OCI-LY1 (cell line): ENCODE data around the gene BABAM1.

Source experiments
- H2AFZ ChIP-seq: fragments of 200-600 bp; sonication (generic), shearing (Covaris generic); 2 replicates; pipeline ENCODE4 v1.6.0; 2014; ENCODE audit warnings: antibody characterized with exemption, mild to moderate bottlenecking, low read length
- H3F3A ChIP-seq: fragments of 200-600 bp; sonication (generic), shearing (Covaris generic); 2 replicates; pipeline ENCODE4 v1.6.0; 2014; ENCODE audit warnings: mild to moderate bottlenecking, antibody characterized with exemption, low read length, moderate library complexity; ENCODE audit not compliant: insufficient read depth
- H3K27ac ChIP-seq: fragments of 200-600 bp; sonication (generic); 2 replicates; pipeline ENCODE4 v1.5.1; 2014; ENCODE audit warnings: low read length, mixed run types, mild to moderate bottlenecking, low read depth; ENCODE audit not compliant: poor library complexity, severe bottlenecking
- H3K27me3 ChIP-seq: fragments of 200-600 bp; sonication (generic); 2 replicates; pipeline ENCODE4 v1.6.0; 2014; ENCODE audit warnings: antibody characterized with exemption, mild to moderate bottlenecking, low read length, moderate library complexity; ENCODE audit not compliant: insufficient read depth
- H3K36me3 ChIP-seq: fragments of 200-600 bp; sonication (generic); 2 replicates; pipeline ENCODE4 v1.6.1; 2014; ENCODE audit warnings: mild to moderate bottlenecking, antibody characterized with exemption, low read length, moderate library complexity, mixed read lengths; ENCODE audit not compliant: insufficient read depth
- H3K4me1 ChIP-seq: fragments of 200-600 bp; sonication (generic); 2 replicates; pipeline ENCODE4 v1.5.1; 2014; ENCODE audit warnings: mild to moderate bottlenecking, low read length, moderate library complexity; ENCODE audit not compliant: insufficient read depth, severe bottlenecking
- H3K4me2 ChIP-seq: fragments of 200-600 bp; sonication (generic), shearing (Covaris generic); 2 replicates; pipeline ENCODE4 v1.6.1; 2014; ENCODE audit warnings: low read length
- H3K4me3 ChIP-seq: fragments of 200-600 bp; sonication (generic); 2 replicates; pipeline ENCODE4 v1.5.1; 2014; ENCODE audit warnings: low read length, low read depth, mild to moderate bottlenecking, mixed read lengths; ENCODE audit not compliant: poor library complexity, severe bottlenecking
- H3K79me2 ChIP-seq: fragments of 200-600 bp; shearing (Covaris generic); 2 replicates; pipeline ENCODE4 v1.6.1; 2016; ENCODE audit warnings: mixed run types, low read length, mixed read lengths; ENCODE audit not compliant: insufficient read depth
- H3K9ac ChIP-seq: fragments of 200-600 bp; sonication (generic), shearing (Covaris generic); 2 replicates; pipeline ENCODE4 v1.6.1; 2014; ENCODE audit warnings: mild to moderate bottlenecking, low read length, mixed read lengths
- H3K9me2 ChIP-seq: fragments of 200-600 bp; sonication (generic), shearing (Covaris generic); 2 replicates; pipeline ENCODE4 v1.6.1; 2014; ENCODE audit warnings: low read depth, mild to moderate bottlenecking, low read length, mixed read lengths
- H3K9me3 ChIP-seq: fragments of 200-600 bp; shearing (Covaris generic); 2 replicates; pipeline ENCODE4 v1.6.1; 2014; ENCODE audit warnings: low read length, mixed read lengths
- H4K20me1 ChIP-seq: fragments of 200-600 bp; sonication (generic), shearing (Covaris generic); 2 replicates; pipeline ENCODE4 v1.6.0; 2016; ENCODE audit warnings: mild to moderate bottlenecking, low read length; ENCODE audit not compliant: insufficient read depth
- EZH2 ChIP-seq: fragments of 200-600 bp; sonication (generic), shearing (Covaris generic); IDR thresholded peaks from 2 replicates; pipeline ENCODE4 v1.8.0; 2017; ENCODE audit warnings: borderline replicate concordance, mixed run types, mild to moderate bottlenecking, antibody characterized with exemption, low read length, moderate library complexity, mixed read lengths
- TF ChIP-seq, protein P1 (sequence below): fragments of 200-600 bp; sonication (generic), shearing (Covaris generic); IDR thresholded peaks from 2 replicates; pipeline ENCODE4 v1.5.1; 2017; ENCODE audit warnings: mild to moderate bottlenecking, antibody characterized with exemption, low read length, moderate library complexity, mixed read lengths

BABAM1 gene

GRCh38 chr19:17283504-17283996 lies 16.3 kb downstream of the BABAM1 start:
- Histone ChIP-seq H3K4me2 (no peak overlapping the region), H3K27me3 (no peaks in the 10 kb centered on the region), H4K20me1 (no peaks in the 10 kb centered on the region), H3K36me3 (peaks cover 47% of the 10 kb centered on the region), H3K9ac (no peak overlapping the region), H3K27ac (no peak overlapping the region), H3K9me2 (no peaks in the 10 kb centered on the region), H3F3A (peaks cover 5% of the 10 kb centered on the region; the same call in 1 of the 2 replicates), H3K4me3 (no peak overlapping the region), H3K79me2 (no peaks in the 10 kb centered on the region), H3K9me3 (no peaks in the 10 kb centered on the region), H2AFZ (no peak overlapping the region), H3K4me1 (peaks cover 16% of the 10 kb centered on the region)
- TF ChIP-seq, protein P1, sequence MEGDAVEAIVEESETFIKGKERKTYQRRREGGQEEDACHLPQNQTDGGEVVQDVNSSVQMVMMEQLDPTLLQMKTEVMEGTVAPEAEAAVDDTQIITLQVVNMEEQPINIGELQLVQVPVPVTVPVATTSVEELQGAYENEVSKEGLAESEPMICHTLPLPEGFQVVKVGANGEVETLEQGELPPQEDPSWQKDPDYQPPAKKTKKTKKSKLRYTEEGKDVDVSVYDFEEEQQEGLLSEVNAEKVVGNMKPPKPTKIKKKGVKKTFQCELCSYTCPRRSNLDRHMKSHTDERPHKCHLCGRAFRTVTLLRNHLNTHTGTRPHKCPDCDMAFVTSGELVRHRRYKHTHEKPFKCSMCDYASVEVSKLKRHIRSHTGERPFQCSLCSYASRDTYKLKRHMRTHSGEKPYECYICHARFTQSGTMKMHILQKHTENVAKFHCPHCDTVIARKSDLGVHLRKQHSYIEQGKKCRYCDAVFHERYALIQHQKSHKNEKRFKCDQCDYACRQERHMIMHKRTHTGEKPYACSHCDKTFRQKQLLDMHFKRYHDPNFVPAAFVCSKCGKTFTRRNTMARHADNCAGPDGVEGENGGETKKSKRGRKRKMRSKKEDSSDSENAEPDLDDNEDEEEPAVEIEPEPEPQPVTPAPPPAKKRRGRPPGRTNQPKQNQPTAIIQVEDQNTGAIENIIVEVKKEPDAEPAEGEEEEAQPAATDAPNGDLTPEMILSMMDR = no peak
- TF ChIP-seq EZH2 = no peak

GRCh38 chr19:17285415-17286135 lies 18.3 kb downstream of the BABAM1 start:
- Histone ChIP-seq H3F3A (peaks cover 3% of the 10 kb centered on the region; the same call in 1 of the 2 replicates), H3K27ac (no peak overlapping the region), H3K9ac (no peak overlapping the region), H3K79me2 (no peaks in the 10 kb centered on the region), H3K27me3 (no peaks in the 10 kb centered on the region), H4K20me1 (no peaks in the 10 kb centered on the region), H3K9me2 (no peaks in the 10 kb centered on the region), H3K4me3 (no peak overlapping the region), H3K9me3 (no peaks in the 10 kb centered on the region), H3K36me3 (peaks cover 43% of the 10 kb centered on the region), H2AFZ (no peak overlapping the region), H3K4me1 (peaks cover 16% of the 10 kb centered on the region), H3K4me2 (no peak overlapping the region)
- TF ChIP-seq, protein P1 = no peak
- TF ChIP-seq EZH2 = no peak

- Histone ChIP-seq H3K4me3 (no peak overlapping the region), H3K36me3 (peaks cover 43% of the 10 kb centered on the region), H3K9me3 (no peaks in the 10 kb centered on the region), H3K4me2 (no peak overlapping the region), H4K20me1 (no peaks in the 10 kb centered on the region), H3F3A (peaks cover 3% of the 10 kb centered on the region; the same call in 1 of the 2 replicates), H3K9ac (no peak overlapping the region), H3K27me3 (no peaks in the 10 kb centered on the region), H2AFZ (no peak overlapping the region), H3K4me1 (peaks cover 10% of the 10 kb centered on the region), H3K9me2 (no peaks in the 10 kb centered on the region), H3K79me2 (no peaks in the 10 kb centered on the region), H3K27ac (no peak overlapping the region)
- no peak for TF ChIP-seq EZH2
- TF ChIP-seq, protein P1 = no peak
Observed at GRCh38 chr19:17286263-17286662, 19.0 kb downstream of the BABAM1 start.
